Parathyroid adenoma (tissue), 2 donors: Measurements from ENCODE around the gene PCDHGA8.
"Not testable (repeated sequence)": the region's sequence is repeated elsewhere in the genome, so short reads cannot be mapped to it uniquely, and the experiment has no call there.

Source experiments
- H2AFZ ChIP-seq: fragments of 300-600 bp; sonication (generic); one replicate; pipeline ENCODE4 v1.7.0; 2017; ENCODE audit warnings: antibody characterized with exemption, mild to moderate bottlenecking
- H3K27ac ChIP-seq: fragments of 300-600 bp; sonication (generic); one replicate; pipeline ENCODE4 v1.7.0; 2017
- H3K27me3 ChIP-seq: fragments of 300-600 bp; sonication (generic); one replicate; pipeline ENCODE4 v1.7.0; 2017; ENCODE audit warnings: low read length; ENCODE audit not compliant: control insufficient read depth, insufficient read depth
- H3K36me3 ChIP-seq: fragments of 300-600 bp; sonication (generic); one replicate; pipeline ENCODE4 v1.7.0; 2017; ENCODE audit warnings: low read length; ENCODE audit not compliant: control insufficient read depth, insufficient read depth
- H3K4me1 ChIP-seq: fragments of 300-600 bp; sonication (generic); one replicate; pipeline ENCODE4 v1.7.0; 2017; ENCODE audit warnings: control low read depth
- H3K4me2 ChIP-seq: fragments of 300-600 bp; sonication (generic); one replicate; pipeline ENCODE4 v1.7.0; 2017; ENCODE audit warnings: low read length
- H3K4me3 ChIP-seq: fragments of 300-600 bp; sonication (generic); one replicate; pipeline ENCODE4 v1.7.0; 2017; ENCODE audit warnings: low read depth, low read length
- H3K79me2 ChIP-seq: fragments of 300-600 bp; sonication (generic); one replicate; pipeline ENCODE4 v1.7.0; 2017; ENCODE audit warnings: control low read depth
- H3K9ac ChIP-seq: fragments of 300-600 bp; sonication (generic); one replicate; pipeline ENCODE4 v1.7.0; 2017; ENCODE audit warnings: mild to moderate bottlenecking
- H3K9me3 ChIP-seq: fragments of 300-600 bp; sonication (generic); one replicate; pipeline ENCODE4 v1.7.0; 2017; ENCODE audit warnings: low read length; ENCODE audit not compliant: control insufficient read depth
- TF ChIP-seq, protein P1 (sequence below): fragments of 300-600 bp; sonication (generic); IDR thresholded peaks from one replicate; pipeline ENCODE4 v1.7.0; 2017; ENCODE audit warnings: antibody characterized with exemption, mild to moderate bottlenecking
- donor health status: primary hyperparathyroidism.

The PCDHGA8 gene

DNA sequence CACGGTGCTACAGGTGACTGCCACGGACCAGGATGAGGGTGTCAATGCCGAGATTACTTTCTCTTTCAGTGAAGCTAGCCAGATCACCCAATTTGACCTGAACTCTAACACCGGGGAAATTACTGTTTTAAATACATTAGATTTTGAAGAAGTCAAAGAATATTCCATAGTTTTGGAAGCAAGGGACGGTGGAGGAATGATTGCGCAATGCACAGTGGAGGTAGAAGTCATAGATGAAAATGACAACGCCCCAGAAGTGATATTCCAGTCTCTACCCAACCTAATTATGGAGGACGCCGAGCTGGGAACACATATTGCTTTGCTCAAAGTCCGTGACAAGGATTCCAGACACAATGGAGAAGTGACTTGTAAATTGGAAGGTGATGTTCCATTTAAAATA is 3.8 kb upstream of the PCDHGA8 start:
- H3K9ac ChIP-seq = no peak overlapping the region
- no peak overlapping the region for H2AFZ ChIP-seq
- no peaks in the 10 kb centered on the region for H3K79me2 ChIP-seq
- H3K9me3 ChIP-seq = no peaks in the 10 kb centered on the region
- H3K27me3 ChIP-seq = no peaks in the 10 kb centered on the region
- H3K4me2 ChIP-seq = no peak overlapping the region
- H3K4me3 ChIP-seq = no peak overlapping the region
- no peak overlapping the region for H3K27ac ChIP-seq
- H3K36me3 ChIP-seq = peaks cover 3% of the 10 kb centered on the region
- TF ChIP-seq, protein P1, sequence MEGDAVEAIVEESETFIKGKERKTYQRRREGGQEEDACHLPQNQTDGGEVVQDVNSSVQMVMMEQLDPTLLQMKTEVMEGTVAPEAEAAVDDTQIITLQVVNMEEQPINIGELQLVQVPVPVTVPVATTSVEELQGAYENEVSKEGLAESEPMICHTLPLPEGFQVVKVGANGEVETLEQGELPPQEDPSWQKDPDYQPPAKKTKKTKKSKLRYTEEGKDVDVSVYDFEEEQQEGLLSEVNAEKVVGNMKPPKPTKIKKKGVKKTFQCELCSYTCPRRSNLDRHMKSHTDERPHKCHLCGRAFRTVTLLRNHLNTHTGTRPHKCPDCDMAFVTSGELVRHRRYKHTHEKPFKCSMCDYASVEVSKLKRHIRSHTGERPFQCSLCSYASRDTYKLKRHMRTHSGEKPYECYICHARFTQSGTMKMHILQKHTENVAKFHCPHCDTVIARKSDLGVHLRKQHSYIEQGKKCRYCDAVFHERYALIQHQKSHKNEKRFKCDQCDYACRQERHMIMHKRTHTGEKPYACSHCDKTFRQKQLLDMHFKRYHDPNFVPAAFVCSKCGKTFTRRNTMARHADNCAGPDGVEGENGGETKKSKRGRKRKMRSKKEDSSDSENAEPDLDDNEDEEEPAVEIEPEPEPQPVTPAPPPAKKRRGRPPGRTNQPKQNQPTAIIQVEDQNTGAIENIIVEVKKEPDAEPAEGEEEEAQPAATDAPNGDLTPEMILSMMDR = no peak
- no peaks in the 10 kb centered on the region for H3K4me1 ChIP-seq

DNA sequence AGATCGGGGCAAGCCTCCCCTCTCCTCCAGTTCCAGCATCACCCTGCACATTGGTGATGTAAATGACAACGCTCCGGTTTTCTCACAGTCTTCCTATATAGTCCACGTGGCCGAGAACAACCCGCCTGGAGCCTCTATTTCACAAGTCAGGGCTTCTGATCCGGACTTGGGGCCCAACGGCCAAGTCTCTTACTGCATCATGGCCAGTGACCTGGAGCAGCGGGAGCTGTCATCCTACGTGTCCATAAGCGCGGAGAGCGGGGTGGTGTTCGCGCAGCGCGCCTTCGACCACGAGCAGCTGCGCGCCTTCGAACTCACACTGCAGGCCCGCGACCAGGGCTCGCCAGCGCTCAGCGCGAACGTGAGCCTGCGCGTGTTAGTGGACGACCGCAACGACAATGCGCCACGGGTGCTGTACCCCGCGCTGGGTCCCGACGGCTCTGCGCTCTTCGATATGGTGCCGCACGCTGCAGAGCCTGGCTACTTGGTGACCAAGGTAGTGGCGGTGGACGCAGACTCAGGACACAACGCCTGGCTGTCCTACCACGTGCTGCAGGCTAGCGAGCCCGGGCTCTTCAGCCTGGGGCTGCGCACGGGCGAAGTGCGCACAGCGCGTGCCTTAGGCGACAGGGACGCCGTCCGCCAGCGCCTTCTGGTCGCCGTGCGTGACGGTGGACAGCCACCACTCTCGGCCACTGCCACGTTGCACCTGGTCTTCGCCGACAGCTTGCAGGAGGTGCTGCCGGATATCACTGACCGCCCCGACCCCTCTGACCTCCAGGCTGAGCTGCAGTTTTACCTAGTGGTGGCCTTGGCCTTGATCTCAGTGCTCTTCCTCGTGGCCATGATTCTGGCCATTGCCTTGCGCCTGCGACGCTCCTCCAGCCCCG is 3.0 kb upstream of the PCDHGA8 start:
- H3K9ac ChIP-seq = no peak overlapping the region
- no peaks in the 10 kb centered on the region for H3K4me1 ChIP-seq
- no peaks in the 10 kb centered on the region for H3K27me3 ChIP-seq
- TF ChIP-seq, protein P1 = no peak
- no peak overlapping the region for H3K27ac ChIP-seq
- H3K4me3 ChIP-seq = no peak overlapping the region
- no peak overlapping the region for H2AFZ ChIP-seq
- no peak overlapping the region for H3K4me2 ChIP-seq
- no peaks in the 10 kb centered on the region for H3K79me2 ChIP-seq
- H3K9me3 ChIP-seq = no peaks in the 10 kb centered on the region
- H3K36me3 ChIP-seq = peaks cover 3% of the 10 kb centered on the region

DNA sequence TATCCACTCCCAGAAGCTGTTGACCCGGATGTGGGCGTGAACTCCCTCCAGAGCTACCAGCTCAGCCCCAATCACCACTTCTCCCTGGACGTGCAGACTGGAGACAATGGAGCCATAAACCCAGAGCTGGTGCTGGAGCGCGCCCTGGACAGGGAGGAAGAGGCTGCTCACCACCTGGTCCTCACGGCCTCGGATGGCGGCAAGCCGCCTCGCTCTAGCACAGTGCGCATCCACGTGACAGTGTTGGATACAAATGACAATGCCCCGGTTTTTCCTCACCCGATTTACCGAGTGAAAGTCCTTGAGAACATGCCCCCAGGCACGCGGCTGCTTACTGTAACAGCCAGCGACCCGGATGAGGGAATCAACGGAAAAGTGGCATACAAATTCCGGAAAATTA is 834 bp downstream of the PCDHGA8 start:
- no peak overlapping the region for H2AFZ ChIP-seq
- no peak overlapping the region for H3K4me2 ChIP-seq
- no peaks in the 10 kb centered on the region for H3K27me3 ChIP-seq
- TF ChIP-seq, protein P1 = no peak
- no peaks in the 10 kb centered on the region for H3K4me1 ChIP-seq
- peaks cover 3% of the 10 kb centered on the region for H3K36me3 ChIP-seq
- no peaks in the 10 kb centered on the region for H3K79me2 ChIP-seq
- no peaks in the 10 kb centered on the region for H3K9me3 ChIP-seq
- no peak overlapping the region for H3K27ac ChIP-seq
- H3K9ac ChIP-seq = no peak overlapping the region
- H3K4me3 ChIP-seq = no peak overlapping the region

DNA sequence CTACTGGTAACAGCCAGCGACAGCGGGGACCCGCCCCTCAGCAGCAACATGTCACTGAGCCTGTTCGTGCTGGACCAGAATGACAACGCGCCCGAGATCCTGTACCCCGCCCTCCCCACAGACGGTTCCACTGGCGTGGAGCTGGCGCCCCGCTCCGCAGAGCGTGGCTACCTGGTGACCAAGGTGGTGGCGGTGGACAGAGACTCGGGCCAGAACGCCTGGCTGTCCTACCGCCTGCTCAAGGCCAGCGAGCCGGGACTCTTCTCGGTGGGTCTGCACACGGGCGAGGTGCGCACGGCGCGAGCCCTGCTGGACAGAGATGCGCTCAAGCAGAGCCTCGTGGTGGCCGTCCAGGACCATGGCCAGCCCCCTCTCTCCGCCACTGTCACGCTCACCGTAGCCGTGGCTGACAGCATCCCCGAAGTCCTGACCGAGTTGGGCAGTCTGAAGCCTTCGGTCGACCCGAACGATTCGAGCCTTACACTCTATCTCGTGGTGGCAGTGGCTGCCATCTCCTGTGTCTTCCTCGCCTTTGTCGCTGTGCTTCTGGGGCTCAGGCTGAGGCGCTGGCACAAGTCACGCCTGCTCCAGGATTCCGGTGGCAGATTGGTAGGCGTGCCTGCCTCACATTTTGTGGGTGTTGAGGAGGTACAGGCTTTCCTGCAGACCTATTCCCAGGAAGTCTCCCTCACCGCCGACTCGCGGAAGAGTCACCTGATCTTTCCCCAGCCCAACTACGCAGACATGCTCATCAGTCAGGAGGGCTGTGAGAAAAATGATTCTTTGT is 2.2 kb downstream of the PCDHGA8 start:
- H3K9ac ChIP-seq, H3K9me3 ChIP-seq, H3K4me2 ChIP-seq, H3K4me1 ChIP-seq, H3K27ac ChIP-seq, H3K36me3 ChIP-seq, H3K79me2 ChIP-seq, H3K4me3 ChIP-seq, H3K27me3 ChIP-seq, H2AFZ ChIP-seq: not testable (repeated sequence)

DNA sequence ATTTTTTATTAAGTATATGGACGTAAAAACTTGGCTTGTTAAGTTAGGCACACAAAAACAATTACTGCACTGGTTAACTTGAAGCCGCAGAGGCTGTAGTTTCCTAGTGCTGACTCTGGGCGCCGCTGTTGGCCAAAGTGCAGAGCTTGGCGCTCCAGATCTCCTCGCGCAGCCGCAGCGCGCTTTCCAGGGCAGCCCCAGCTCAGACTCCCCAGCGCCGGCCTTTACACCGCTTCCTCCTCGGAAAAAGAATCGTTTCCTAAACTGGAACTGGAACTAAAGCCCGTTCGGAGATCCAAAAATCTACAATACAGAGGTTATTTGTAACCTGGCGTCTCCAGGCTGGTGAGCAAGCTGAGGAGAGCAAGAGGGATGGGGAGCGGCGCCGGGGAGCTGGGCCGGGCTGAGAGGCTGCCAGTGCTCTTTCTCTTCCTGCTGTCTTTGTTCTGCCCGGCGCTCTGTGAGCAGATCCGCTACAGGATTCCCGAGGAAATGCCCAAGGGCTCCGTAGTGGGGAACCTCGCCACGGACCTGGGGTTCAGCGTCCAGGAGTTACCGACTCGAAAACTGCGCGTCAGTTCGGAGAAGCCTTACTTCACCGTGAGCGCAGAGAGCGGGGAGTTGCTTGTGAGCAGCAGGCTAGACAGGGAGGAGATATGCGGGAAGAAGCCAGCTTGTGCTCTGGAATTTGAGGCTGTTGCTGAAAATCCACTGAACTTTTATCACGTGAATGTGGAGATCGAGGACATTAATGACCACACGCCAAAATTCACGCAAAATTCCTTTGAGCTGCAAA is 5.5 kb downstream of the PCDHGA8 start, which contains the start of gene PCDHGB5:
Gene PCDHGB5 (plus strand): TSS at position 192 of the 796 bp plus-strand sequence. CDS start 181 bp downstream, at position 373.
- H3K4me1 ChIP-seq, H3K4me2 ChIP-seq, H3K9me3 ChIP-seq, H3K79me2 ChIP-seq, H3K27me3 ChIP-seq, H2AFZ ChIP-seq, H3K36me3 ChIP-seq, H3K9ac ChIP-seq: not testable (repeated sequence)
- peak within 1 kb of the TSS; percentile 60 for H3K27ac ChIP-seq
- TF ChIP-seq, protein P1 = peak; percentile 44
- H3K4me3 ChIP-seq = peak within 1 kb of the TSS; percentile 41
